GM12872 (cell line): ENCODE results near the gene TLE7.

Source experiments
- TF ChIP-seq, protein P1 (sequence below): IDR thresholded peaks from 3 replicates; pipeline ENCODE4 v1.5.1; 2011; ENCODE audit warnings: low read depth, mild to moderate bottlenecking, low read length, moderate library complexity; ENCODE audit not compliant: insufficient read depth

The TLE7 gene

DNA sequence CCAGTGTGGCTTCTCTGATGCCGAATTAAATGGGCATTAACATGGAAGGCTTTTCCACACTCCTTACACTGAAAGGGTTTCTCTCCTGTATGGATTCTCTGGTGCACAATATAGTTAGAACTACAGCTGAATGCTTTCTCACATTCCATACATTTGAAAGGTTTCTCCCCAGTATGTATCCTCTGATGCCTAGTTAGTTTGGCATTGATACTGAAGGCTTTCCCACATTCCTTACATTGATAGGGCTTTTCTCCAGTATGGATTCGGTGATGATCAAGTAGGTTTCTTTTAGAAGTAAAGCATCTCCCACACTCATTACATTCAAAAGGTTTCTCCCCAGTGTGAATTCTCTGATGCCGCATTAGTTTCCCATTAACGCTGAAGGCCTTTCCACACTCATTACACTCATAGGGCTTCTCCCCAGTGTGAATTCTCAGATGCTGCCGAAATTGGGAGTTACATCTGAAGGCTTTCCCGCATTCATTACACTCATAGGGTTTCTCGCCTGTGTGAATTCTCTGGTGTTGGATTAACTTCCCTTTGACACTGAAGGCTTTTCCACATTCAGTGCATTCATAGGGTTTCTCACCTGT is 6.5 kb upstream of the TLE7 start:
- TF ChIP-seq, protein P1, sequence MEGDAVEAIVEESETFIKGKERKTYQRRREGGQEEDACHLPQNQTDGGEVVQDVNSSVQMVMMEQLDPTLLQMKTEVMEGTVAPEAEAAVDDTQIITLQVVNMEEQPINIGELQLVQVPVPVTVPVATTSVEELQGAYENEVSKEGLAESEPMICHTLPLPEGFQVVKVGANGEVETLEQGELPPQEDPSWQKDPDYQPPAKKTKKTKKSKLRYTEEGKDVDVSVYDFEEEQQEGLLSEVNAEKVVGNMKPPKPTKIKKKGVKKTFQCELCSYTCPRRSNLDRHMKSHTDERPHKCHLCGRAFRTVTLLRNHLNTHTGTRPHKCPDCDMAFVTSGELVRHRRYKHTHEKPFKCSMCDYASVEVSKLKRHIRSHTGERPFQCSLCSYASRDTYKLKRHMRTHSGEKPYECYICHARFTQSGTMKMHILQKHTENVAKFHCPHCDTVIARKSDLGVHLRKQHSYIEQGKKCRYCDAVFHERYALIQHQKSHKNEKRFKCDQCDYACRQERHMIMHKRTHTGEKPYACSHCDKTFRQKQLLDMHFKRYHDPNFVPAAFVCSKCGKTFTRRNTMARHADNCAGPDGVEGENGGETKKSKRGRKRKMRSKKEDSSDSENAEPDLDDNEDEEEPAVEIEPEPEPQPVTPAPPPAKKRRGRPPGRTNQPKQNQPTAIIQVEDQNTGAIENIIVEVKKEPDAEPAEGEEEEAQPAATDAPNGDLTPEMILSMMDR, result no peak

DNA sequence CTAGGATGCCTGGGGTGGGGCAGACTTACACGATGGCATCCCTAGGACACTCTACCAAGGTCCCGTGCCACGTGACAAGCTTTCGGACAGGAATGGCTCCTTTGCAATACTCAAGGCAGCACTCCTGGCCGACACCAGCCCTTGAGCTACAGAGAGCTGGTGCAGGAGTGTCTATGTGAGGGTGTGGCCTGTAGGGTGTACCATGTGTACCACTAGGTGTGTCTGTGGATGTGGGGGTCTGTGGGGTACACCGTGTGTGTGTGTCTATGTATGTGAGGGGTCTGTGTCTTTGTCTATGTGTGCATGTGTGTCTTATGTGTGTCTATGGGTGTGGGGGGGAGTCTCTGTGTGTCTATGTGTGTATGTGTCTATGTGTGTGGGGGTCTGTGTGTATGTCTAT is 1.9 kb upstream of the TLE7 start:
- TF ChIP-seq, protein P1, result no peak

DNA sequence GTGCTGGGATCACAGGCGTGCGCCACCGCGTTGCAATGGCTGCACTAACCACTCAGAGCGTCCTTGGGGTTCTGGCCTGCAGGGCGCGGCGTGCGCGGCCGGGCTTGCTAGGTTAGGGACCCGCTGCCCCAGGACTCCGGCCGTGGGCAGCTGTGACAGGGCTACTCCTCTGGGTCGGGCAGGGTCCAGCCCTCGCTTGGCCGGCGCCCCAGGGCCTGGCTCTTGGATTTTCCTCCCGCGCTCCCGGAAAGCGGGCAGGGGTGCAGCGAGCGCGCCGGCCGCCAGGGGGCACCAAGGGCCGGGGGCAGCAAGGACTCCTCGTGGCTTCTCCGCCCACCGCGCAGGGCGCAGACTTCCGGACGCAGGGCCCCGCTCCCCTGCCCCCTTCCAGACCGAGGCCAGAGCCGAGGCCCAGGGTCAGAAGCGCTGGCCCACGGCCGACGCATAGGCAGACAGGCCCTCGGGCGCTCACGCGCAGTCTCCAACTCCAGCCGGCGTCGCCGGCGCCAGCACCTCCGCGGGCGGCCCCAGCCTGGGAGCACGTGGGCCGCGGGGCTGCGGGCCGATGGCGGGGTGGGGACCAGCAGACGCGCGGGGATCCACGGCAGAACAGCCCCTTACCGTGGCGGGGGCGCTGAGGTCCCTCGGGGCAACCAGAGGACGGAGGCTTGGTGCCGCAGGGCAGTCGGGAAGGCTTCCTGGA is 355 bp downstream of the TLE7 start:
- TF ChIP-seq, protein P1, result no peak

DNA sequence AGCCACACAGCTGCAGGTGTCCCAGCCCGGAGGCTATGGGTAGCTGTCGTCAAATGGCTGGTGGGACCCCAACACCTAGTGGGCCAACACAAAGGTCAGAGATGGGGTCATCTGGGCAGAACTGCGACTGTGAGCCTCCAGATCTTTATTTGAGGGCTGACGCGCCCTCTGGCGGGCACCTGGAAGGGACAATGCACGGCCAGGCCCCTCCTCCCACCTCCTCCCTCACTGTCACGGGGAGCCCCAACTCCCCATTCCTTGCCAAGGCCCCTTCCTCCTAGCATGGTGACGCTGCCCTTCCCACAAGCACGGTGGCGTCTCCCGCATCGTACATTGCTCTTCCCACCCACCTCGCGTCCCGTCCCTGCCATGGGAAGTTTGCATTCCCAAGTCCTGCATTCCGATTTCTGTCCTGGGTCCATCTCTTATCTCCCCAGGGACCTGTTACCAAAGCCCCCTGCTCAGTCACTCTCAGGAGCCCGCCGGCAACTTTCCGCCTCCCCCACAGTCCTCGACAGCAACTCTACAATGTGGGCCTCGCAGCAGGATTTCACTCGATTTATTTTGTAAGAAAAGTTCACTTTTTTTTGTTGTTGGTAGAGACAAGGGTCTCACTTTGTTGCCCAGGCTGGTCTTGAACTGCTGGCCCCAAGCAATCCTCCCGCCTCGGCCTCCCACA is 1.0 kb downstream of the TLE7 start:
- TF ChIP-seq, protein P1, result peak; percentile 58; the same call in 2 of the 3 replicates

DNA sequence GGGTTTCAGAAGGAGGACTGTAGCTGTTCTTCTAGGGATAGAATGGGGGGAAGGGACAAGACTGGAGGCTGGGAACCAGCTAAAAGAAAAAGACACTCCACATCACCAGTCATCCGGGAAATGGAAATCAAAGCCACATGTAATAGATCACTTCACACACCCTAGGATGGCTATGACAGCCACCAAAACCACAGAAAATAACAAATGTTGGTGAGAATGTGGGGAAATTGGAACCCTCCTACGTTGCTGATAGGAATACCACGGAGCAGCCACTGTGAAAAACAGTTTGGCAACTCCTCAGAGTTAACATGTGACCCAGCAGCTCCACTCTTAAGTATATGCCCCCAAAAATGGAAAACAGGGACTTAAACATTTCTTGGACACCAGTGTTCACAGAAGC is 2.3 kb downstream of the TLE7 start:
- TF ChIP-seq, protein P1, result no peak

DNA sequence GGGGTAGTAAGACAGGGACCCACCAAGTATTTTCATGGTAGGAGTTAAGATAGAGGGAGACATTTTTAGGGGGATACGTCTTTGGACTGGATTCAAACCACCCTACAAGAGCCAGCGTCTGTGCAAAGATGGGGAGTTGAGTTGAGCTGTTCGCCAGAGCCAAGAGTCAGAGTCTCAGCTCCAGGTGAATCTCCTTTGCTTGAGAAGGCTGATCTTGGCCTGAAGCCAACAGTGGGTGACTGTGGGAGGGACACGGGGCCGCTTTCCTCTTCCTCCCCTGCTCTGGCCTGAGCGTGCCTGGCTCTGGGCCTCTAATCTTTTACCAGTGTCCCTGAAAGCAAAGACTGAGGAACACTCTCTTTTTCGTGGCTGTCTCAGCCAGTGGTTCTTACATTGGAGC is 5.4 kb downstream of the TLE7 start:
- TF ChIP-seq, protein P1, result no peak

DNA sequence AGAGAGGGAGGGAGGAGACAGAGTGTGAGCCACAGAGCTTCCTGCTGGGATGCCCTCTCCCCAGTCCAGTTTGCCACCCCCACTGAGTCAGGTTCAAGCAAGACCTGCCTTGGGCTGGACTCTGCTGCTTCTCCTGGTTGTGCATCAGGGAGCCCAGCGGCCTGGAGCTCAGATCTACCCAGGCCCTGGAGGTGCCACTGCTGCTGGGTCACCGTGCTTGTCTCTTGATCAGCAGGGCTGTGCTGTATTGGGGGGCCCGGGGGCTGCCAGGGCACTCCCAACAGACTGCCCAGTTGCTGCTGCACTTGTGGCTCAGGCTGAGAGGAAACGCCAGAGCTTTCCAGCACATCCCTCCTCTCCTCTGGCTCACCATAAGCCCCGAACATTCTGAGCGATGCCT is 8.9 kb downstream of the TLE7 start:
- TF ChIP-seq, protein P1, result no peak
